H1 (cell line): Measurements from ENCODE around the gene C12orf75. TPM values are rescaled to one million over a fixed set of nuclear protein-coding genes. Genes with fewer than 3 reads are reported as not detected.

Experiments used
- ASH2L ChIP-seq: fragments of 200-600, 300-600 bp; sonication (generic); IDR thresholded peaks from one replicate; pipeline ENCODE4 v1.7.1; 2017; ENCODE audit warnings: low read length
- ATF2 ChIP-seq: IDR thresholded peaks from 2 replicates; pipeline ENCODE4 v1.6.1; 2012; ENCODE audit warnings: low read length, inconsistent platforms
- CTBP2 ChIP-seq: IDR thresholded peaks from 2 replicates; pipeline ENCODE4 v1.7.0; 2011; ENCODE audit warnings: borderline replicate concordance, mild to moderate bottlenecking, moderate library complexity, mixed read lengths, low read length; ENCODE audit not compliant: insufficient read depth, insufficient read length
- FOSL1 ChIP-seq: IDR thresholded peaks from 2 replicates; pipeline ENCODE4 v1.6.1; 2011; ENCODE audit warnings: mild to moderate bottlenecking, low read depth, low read length, moderate library complexity; ENCODE audit not compliant: insufficient read depth
- MAFK ChIP-seq: IDR thresholded peaks from 2 replicates; pipeline ENCODE4 v1.6.1; 2012; ENCODE audit warnings: low read depth, mild to moderate bottlenecking, improper control_type of control experiment, low read length
- SUZ12 ChIP-seq: fragments of 200-600 bp; sonication (generic); IDR thresholded peaks from 2 replicates; pipeline ENCODE4 v1.6.1; 2012; ENCODE audit warnings: mild to moderate bottlenecking, inconsistent platforms, low read length, moderate library complexity, mixed read lengths
- TEAD4 ChIP-seq: IDR thresholded peaks from 2 replicates; pipeline ENCODE4 v1.6.1; 2012; ENCODE audit warnings: low read depth, low read length, inconsistent platforms, mixed read lengths
- polyA plus RNA-seq, 7 experiments: library from polyadenylated mRNA; depleted of rRNA in 3 of 7; stranded (reverse) in 5 of 7; unstranded in 2 of 7; fragments of >200 nt in 5 of 7; fragments of 200-250 nt in 2 of 7; gene quantifications; 1 replicate in 5 of 7; 2 replicates in 1 of 7; 4 replicates in 1 of 7; pipeline versions ENCODE4 v1.2.1 to v1.2.3, GENCODE V29; 2011 to 2013; ENCODE audit warnings: missing spikeins in 2 of 7, mixed read lengths in 2 of 7
- total RNA-seq: library from RNA; stranded (reverse); fragmentation: NEBNext Ultra II Directional; extraction: Animal tissue kit (Norgen Biotek cat#: 25700); gene quantifications from 2 replicates; pipeline ENCODE4 v1.2.1, GENCODE V29; 2021

C12orf75 gene
- total and polyA plus RNA-seq, 2 of the 8 experiments (the other 6 are each of a cell fraction or from before 2014, with no cell fraction given), result 26.4 to 41.2 TPM

DNA sequence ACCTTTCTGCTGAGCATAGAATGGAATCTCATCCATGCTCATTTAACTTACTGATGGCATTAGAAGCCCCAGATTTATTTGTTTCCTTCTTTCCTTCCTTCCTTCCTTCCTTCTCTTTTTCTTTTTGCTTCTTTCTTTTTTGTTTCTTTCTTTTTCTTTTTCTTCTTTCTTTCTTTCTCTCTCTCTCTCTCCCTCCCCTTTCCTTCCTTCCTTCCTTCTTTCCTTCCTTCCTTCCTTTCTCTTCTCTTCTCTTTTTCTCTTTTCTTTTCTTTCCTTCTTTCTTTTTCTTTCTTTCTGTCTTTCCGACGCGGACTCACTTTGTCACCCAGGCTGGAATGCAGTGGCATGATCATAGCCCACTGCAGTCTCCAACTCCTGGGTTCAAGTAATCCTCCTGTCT is 55.9 kb downstream of the C12orf75 start (continued):
- TF ChIP-seq ATF2 (no peak), ASH2L (no peak), SUZ12 (no peak), TEAD4 (no peak), CTBP2 (no peak), FOSL1 (no peak), MAFK (no peak)
- TF ChIP-seq, all 59 proteins: peak for 0
